ENCODE results near the gene HRH4.

The HRH4 gene

DNA sequence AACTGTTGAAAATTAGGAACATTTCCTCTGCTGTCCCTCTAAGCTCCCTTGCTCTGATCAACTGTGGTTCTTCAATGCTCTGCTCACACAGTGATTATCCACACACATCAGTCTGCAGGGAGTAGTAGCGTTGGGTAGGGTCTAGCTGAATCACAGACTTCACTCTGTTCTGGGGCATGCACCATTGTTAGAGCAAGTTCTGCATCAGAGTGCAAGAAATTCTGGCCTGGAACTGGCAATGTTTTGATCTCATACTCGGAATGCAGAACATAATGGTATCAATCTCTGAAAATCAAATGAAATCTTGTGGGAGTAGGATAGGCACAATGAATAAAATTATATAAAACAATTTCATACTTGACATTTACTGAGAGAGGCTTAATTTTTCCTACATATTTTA is 55.3 kb downstream of the HRH4 start:
- no peak for FAIRE-seq

DNA sequence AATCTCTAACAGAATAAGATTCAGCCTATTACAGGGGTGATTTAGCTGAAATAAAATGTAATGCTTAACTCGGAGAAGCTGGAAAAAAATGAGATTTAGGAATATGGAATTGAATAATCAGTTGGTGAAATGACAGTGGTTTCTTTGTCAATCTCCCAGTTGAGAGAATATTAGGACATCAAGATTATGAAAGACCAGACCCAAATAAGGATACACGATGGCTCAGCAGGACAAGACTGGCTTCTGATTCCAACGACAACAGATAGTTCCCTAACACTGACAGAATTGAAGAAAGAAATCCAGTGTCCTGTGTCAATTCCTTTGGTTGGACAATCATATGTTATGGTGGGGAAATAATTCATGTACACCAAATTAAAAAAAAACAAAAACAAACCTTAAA is 55.8 kb downstream of the HRH4 start:
- FAIRE-seq, result no peak

DNA sequence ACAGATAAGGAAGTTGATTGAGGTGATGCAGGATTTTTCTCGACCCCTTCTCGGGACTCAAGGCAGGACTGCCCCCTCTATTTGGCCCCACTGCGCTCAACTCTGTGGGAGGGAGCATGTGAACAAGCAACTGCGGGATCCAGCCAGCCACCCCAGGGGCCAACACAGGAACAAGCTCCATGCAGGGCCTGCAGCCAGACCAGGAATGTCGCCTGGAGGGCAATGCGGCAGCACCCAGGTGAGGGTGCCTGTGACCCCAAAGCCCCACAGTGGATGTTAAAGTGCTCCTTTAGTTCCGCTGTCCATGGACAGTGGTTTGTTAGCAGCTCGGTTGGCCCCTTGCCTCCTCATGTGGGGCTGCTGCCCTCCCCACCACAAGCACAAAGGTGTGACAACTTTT is 57.1 kb downstream of the HRH4 start:
- FAIRE-seq, result no peak

DNA sequence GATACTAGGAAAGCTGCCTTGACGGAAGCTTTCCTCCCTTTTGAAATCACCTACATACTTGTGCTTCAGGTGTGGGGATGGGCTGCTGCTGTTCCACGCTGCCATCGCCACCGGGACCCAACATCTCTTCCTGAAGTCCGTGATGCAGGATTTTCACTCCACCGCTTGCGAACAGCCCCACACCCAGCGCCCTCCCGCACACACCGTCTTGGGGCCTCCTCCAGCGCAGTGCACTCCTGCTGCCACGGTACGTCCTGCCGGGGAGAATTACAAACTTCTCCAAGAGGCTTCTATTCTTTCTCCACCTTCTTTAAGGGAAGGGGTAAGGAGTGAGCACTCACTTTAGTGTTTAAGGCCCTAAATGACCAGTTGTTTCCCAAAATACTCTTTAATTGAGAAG is 58.2 kb downstream of the HRH4 start:
- FAIRE-seq, result no peak
